Fibroblast of lung (primary cell): Measurements from ENCODE around the gene ICAM2.

Experiments
- EZH2 ChIP-seq: IDR thresholded peaks from 2 replicates; pipeline ENCODE4 v1.5.1; 2012; ENCODE audit warnings: low read length, control low read depth, mild to moderate bottlenecking; ENCODE audit errors: missing control alignments
- TF ChIP-seq, protein P1 (sequence below), 2 donors: IDR thresholded peaks in 1 of 2; conservative IDR thresholded peaks in 1 of 2; 1 replicate in 1 of 2; 2 replicates in 1 of 2; pipeline ENCODE4 v1.5.1; 2011 to 2012; ENCODE audit warnings: low read length in 2 of 2, control low read depth in 1 of 2, inconsistent platforms in 1 of 2, low read depth in 1 of 2, mild to moderate bottlenecking in 1 of 2

DNA sequence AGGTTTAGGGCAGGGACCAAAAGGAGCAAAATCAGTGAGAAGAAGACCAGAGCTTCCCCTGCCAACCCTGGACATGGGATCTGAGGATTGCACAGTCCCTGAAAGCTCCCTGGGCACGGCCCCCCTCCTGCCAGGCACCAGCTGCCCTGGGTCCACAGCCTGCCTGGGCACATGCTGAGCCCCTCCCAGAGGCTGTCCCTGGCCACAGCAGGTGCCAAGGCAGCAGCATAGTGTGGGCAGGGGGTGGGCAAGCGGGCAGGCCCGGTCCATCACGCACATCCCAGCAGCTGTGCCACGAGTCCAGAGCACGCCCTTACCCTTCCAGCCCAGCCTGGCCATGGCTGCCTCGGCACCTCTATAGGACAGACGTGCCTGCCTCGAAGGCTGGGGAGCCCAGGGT, 60.4 kb downstream of the ICAM2 start:
- TF ChIP-seq, protein P1, sequence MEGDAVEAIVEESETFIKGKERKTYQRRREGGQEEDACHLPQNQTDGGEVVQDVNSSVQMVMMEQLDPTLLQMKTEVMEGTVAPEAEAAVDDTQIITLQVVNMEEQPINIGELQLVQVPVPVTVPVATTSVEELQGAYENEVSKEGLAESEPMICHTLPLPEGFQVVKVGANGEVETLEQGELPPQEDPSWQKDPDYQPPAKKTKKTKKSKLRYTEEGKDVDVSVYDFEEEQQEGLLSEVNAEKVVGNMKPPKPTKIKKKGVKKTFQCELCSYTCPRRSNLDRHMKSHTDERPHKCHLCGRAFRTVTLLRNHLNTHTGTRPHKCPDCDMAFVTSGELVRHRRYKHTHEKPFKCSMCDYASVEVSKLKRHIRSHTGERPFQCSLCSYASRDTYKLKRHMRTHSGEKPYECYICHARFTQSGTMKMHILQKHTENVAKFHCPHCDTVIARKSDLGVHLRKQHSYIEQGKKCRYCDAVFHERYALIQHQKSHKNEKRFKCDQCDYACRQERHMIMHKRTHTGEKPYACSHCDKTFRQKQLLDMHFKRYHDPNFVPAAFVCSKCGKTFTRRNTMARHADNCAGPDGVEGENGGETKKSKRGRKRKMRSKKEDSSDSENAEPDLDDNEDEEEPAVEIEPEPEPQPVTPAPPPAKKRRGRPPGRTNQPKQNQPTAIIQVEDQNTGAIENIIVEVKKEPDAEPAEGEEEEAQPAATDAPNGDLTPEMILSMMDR (conservative IDR thresholded peaks at IDR 0.05 in 1 of 2, IDR thresholded peaks at IDR 0.05 in 1 of 2; ENCODE audit: low read depth in 1 of 2, low read length in 2 of 2) = no peak
- no peak for TF ChIP-seq EZH2
